Ishikawa (cell line): Measurements from ENCODE around the gene SHF.

Experiments used
- CEBPB ChIP-seq: IDR thresholded peaks from 2 replicates; pipeline ENCODE4 v1.6.1; 2012
- CREB1 ChIP-seq: IDR thresholded peaks from 2 replicates; pipeline ENCODE4 v1.6.1; 2012; ENCODE audit warnings: low read depth
- EGR1 ChIP-seq: IDR thresholded peaks from 2 replicates; pipeline ENCODE4 v1.6.1; 2012
- EP300 ChIP-seq: IDR thresholded peaks from 2 replicates; pipeline ENCODE4 v1.6.1; 2012; ENCODE audit warnings: borderline replicate concordance
- FOXM1 ChIP-seq: IDR thresholded peaks from 2 replicates; pipeline ENCODE4 v1.6.1; 2012; ENCODE audit warnings: low read depth, borderline replicate concordance
- MAX ChIP-seq: IDR thresholded peaks from 2 replicates; pipeline ENCODE4 v1.6.1; 2012
- NFIC ChIP-seq: IDR thresholded peaks from 2 replicates; pipeline ENCODE4 v1.6.1; 2012
- RAD21 ChIP-seq: IDR thresholded peaks from 2 replicates; pipeline ENCODE4 v1.6.1; 2012; ENCODE audit warnings: low read depth
- TAF1 ChIP-seq: IDR thresholded peaks from 2 replicates; pipeline ENCODE4 v1.6.1; 2012; ENCODE audit warnings: low read depth, mild to moderate bottlenecking
- TCF12 ChIP-seq: IDR thresholded peaks from 2 replicates; pipeline ENCODE4 v1.6.1; 2012; ENCODE audit warnings: low read depth
- TEAD4 ChIP-seq: IDR thresholded peaks from 2 replicates; pipeline ENCODE4 v1.6.1; 2012
- USF1 ChIP-seq: IDR thresholded peaks from 2 replicates; pipeline ENCODE4 v1.6.1; 2012
- YY1 ChIP-seq: IDR thresholded peaks from 2 replicates; pipeline ENCODE4 v1.6.1; 2012; ENCODE audit warnings: low read depth
- TF ChIP-seq, protein P1 (sequence below): IDR thresholded peaks from 2 replicates; pipeline ENCODE4 v1.6.1; 2012; ENCODE audit warnings: low read depth, mild to moderate bottlenecking

DNA sequence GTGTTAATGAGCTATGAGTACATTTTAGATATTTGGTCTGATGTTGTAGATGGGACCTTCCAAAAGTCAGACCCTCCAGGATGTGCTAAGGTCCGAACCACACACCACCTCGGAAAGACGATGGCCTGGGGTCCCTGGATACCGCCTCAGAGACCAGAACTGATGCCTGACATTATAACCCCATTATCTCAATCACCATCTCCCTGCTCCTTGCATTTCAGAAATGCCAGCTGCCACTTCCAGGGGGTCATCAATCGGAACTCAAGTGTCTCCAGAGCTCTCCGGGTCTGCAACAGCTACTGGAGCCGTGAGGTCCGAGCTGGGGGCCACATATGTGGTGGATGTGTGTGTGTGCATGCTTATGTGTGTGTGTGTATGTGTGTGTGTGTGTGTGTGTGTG lies 50.1 kb downstream of the SHF start:
- TF ChIP-seq YY1 (no peak), RAD21 (no peak), CREB1 (no peak), TAF1 (no peak), TCF12 (no peak), EP300 (no peak), EGR1 (no peak), TEAD4 (no peak), MAX (no peak), FOXM1 (no peak), USF1 (no peak), NFIC (no peak), CEBPB (no peak)
- TF ChIP-seq, protein P1, sequence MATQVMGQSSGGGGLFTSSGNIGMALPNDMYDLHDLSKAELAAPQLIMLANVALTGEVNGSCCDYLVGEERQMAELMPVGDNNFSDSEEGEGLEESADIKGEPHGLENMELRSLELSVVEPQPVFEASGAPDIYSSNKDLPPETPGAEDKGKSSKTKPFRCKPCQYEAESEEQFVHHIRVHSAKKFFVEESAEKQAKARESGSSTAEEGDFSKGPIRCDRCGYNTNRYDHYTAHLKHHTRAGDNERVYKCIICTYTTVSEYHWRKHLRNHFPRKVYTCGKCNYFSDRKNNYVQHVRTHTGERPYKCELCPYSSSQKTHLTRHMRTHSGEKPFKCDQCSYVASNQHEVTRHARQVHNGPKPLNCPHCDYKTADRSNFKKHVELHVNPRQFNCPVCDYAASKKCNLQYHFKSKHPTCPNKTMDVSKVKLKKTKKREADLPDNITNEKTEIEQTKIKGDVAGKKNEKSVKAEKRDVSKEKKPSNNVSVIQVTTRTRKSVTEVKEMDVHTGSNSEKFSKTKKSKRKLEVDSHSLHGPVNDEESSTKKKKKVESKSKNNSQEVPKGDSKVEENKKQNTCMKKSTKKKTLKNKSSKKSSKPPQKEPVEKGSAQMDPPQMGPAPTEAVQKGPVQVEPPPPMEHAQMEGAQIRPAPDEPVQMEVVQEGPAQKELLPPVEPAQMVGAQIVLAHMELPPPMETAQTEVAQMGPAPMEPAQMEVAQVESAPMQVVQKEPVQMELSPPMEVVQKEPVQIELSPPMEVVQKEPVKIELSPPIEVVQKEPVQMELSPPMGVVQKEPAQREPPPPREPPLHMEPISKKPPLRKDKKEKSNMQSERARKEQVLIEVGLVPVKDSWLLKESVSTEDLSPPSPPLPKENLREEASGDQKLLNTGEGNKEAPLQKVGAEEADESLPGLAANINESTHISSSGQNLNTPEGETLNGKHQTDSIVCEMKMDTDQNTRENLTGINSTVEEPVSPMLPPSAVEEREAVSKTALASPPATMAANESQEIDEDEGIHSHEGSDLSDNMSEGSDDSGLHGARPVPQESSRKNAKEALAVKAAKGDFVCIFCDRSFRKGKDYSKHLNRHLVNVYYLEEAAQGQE = no peak
